H1 (cell line): Measurements from ENCODE around the gene BAZ2A. TPM values are rescaled to one million over a fixed set of nuclear protein-coding genes. Genes with fewer than 3 reads are reported as not detected.

Experiments used
- CTCF ChIA-PET: fragments of 300-600 bp; sonication (Branson Sonifier 250); formaldehyde crosslinking; loops from one replicate; lab custom pipeline; 2021; ENCODE audit not compliant: partially characterized antibody; lab: Charles Lee
- POLR2A ChIA-PET: fragments of 300-600 bp; sonication (Branson Sonifier 250); formaldehyde crosslinking; loops from one replicate; lab custom pipeline; 2021; ENCODE audit warnings: inconsistent platforms; ENCODE audit not compliant: partially characterized antibody; lab: Charles Lee
- DNase-seq, 2 experiments: peaks; one replicate each; pipeline versions ENCODE4 v3.0.0 to v3.0.0-alpha.2; 2010 to 2022; ENCODE audit warnings: low spot score in 2 of 2, low read depth in 1 of 2, mixed read lengths in 1 of 2
- FAIRE-seq: peaks from 2 replicates; lab custom pipeline; 2011; peaks lifted over from hg19 to GRCh38; lab: Jason Lieb, UNC
- H2AFZ ChIP-seq: 2 replicates; pipeline ENCODE4 v1.8.1; 2012; ENCODE audit warnings: low read length, inconsistent platforms
- H2AK5ac ChIP-seq: 2 replicates; pipeline ENCODE4 v1.6.1; 2013; ENCODE audit warnings: low read depth, low read length
- H2BK120ac ChIP-seq: replicated peaks from 2 replicates; pipeline ENCODE3; 2013; ENCODE audit warnings: low read depth, low read length, inconsistent platforms
- H2BK12ac ChIP-seq: 2 replicates; pipeline ENCODE4 v1.6.1; 2013; ENCODE audit warnings: low read depth, low read length
- H2BK15ac ChIP-seq: 2 replicates; pipeline ENCODE4 v1.6.1; 2013; ENCODE audit warnings: low read length
- H2BK20ac ChIP-seq: 2 replicates; pipeline ENCODE4 v1.6.1; 2013; ENCODE audit warnings: low read length
- H2BK5ac ChIP-seq: 2 replicates; pipeline ENCODE4 v1.6.1; 2013; ENCODE audit warnings: low read depth, low read length
- H3K14ac ChIP-seq: 2 replicates; pipeline ENCODE4 v1.6.1; 2013; ENCODE audit warnings: inconsistent platforms; ENCODE audit not compliant: insufficient read length
- H3K18ac ChIP-seq: 2 replicates; pipeline ENCODE4 v1.6.1; 2013; ENCODE audit warnings: low read length; ENCODE audit errors: extremely low read depth
- H3K23ac ChIP-seq: 2 replicates; pipeline ENCODE4 v1.6.1; 2013; ENCODE audit warnings: inconsistent platforms; ENCODE audit not compliant: insufficient read length
- H3K23me2 ChIP-seq: 2 replicates; pipeline ENCODE4 v1.6.1; 2013; ENCODE audit warnings: low read depth, low read length
- H3K27ac ChIP-seq: 2 replicates; pipeline ENCODE4 v1.6.1; 2011; ENCODE audit warnings: low read depth, low read length, inconsistent platforms
- H3K27me3 ChIP-seq, 4 experiments: replicated peaks in 1 of 4; 1 replicate in 1 of 4; 2 replicates in 3 of 4; pipeline versions ENCODE4 v1.6.1 to v1.8.1; 2011 to 2013; ENCODE audit warnings: low read length in 3 of 4, mild to moderate bottlenecking in 3 of 4, inconsistent platforms in 2 of 4, mixed read lengths in 2 of 4, moderate library complexity in 1 of 4; ENCODE audit not compliant: control insufficient read depth in 3 of 4, insufficient read depth in 3 of 4; ENCODE audit errors: extremely low read depth in 1 of 4
- H3K36me3 ChIP-seq, 4 experiments: 2 replicates each; pipeline versions ENCODE4 v1.6.1 to v1.8.1; 2011 to 2013; ENCODE audit warnings: mild to moderate bottlenecking in 4 of 4, low read length in 3 of 4, moderate library complexity in 2 of 4, control low read depth in 1 of 4, inconsistent platforms in 1 of 4; ENCODE audit not compliant: insufficient read depth in 4 of 4, control insufficient read depth in 2 of 4
- H3K4ac ChIP-seq: replicated peaks from 2 replicates; pipeline ENCODE3; 2013; ENCODE audit warnings: low read length, low read depth, mixed read lengths, inconsistent platforms; ENCODE audit not compliant: insufficient read length
- H3K4me1 ChIP-seq, 4 experiments: replicated peaks in 1 of 4; 1 replicate in 1 of 4; 2 replicates in 3 of 4; pipeline versions ENCODE4 v1.6.1 to v1.8.1; 2011 to 2013; ENCODE audit warnings: low read length in 3 of 4, inconsistent platforms in 2 of 4, mixed read lengths in 1 of 4; ENCODE audit not compliant: insufficient read depth in 4 of 4, control insufficient read depth in 3 of 4
- H3K4me2 ChIP-seq, 2 experiments: 2 replicates each; pipeline versions ENCODE4 v1.6.1 to v1.8.1; 2011 to 2013; ENCODE audit warnings: low read depth in 2 of 2, low read length in 2 of 2, control low read depth in 1 of 2, inconsistent platforms in 1 of 2, mild to moderate bottlenecking in 1 of 2; ENCODE audit not compliant: insufficient read depth in 1 of 2
- H3K4me3 ChIP-seq, 4 experiments: fragments of 200-600, 300-600 bp in 1 of 4; sonication (generic), shearing (Covaris generic), sonication (Bioruptor Twin) in 1 of 4; 2 replicates each; pipeline versions ENCODE4 v1.5.1 to v1.8.1; 2011 to 2016; ENCODE audit warnings: low read length in 4 of 4, low read depth in 3 of 4, control low read depth in 2 of 4, inconsistent platforms in 2 of 4, mild to moderate bottlenecking in 2 of 4, mixed read lengths in 1 of 4, moderate library complexity in 1 of 4; ENCODE audit not compliant: insufficient read depth in 2 of 4; ENCODE audit errors: extremely low read depth in 1 of 4
- H3K56ac ChIP-seq: replicated peaks from 2 replicates; pipeline ENCODE3; 2013; ENCODE audit warnings: low read depth, mild to moderate bottlenecking, mixed read lengths, low read length, inconsistent platforms; ENCODE audit not compliant: insufficient read length
- H3K79me1 ChIP-seq: 2 replicates; pipeline ENCODE4 v1.6.1; 2013; ENCODE audit warnings: low read depth, low read length, control low read depth
- H3K79me2 ChIP-seq, 2 experiments: 2 replicates each; pipeline versions ENCODE4 v1.6.1 to v1.8.1; 2012 to 2013; ENCODE audit warnings: low read length in 2 of 2, mild to moderate bottlenecking in 2 of 2, inconsistent platforms in 1 of 2; ENCODE audit not compliant: insufficient read depth in 2 of 2, control insufficient read depth in 1 of 2
- H3K9ac ChIP-seq, 4 experiments: replicated peaks in 1 of 4; 1 replicate in 1 of 4; 2 replicates in 3 of 4; pipeline versions ENCODE4 v1.6.1 to v1.8.1; 2011 to 2013; ENCODE audit warnings: low read depth in 3 of 4, low read length in 3 of 4, control low read depth in 2 of 4, mild to moderate bottlenecking in 2 of 4, moderate library complexity in 2 of 4, inconsistent platforms in 1 of 4; ENCODE audit errors: extremely low read depth in 1 of 4
- H3K9me3 ChIP-seq, 2 experiments: 2 replicates each; pipeline versions ENCODE4 v1.6.1 to v1.8.1; 2012 to 2013; ENCODE audit warnings: mild to moderate bottlenecking in 2 of 2, moderate library complexity in 2 of 2, control low read depth in 1 of 2, inconsistent platforms in 1 of 2, low read depth in 1 of 2, low read length in 1 of 2, mixed read lengths in 1 of 2; ENCODE audit not compliant: insufficient read depth in 2 of 2
- H4K20me1 ChIP-seq, 2 experiments: replicated peaks in 1 of 2; 2 replicates each; pipeline versions ENCODE3 to v1.8.1; 2011 to 2013; ENCODE audit warnings: inconsistent platforms in 2 of 2, low read length in 2 of 2, mild to moderate bottlenecking in 1 of 2; ENCODE audit not compliant: insufficient read depth in 2 of 2, control insufficient read depth in 1 of 2
- H4K5ac ChIP-seq: 2 replicates; pipeline ENCODE4 v1.6.1; 2013; ENCODE audit warnings: low read length, low read depth, mixed read lengths, inconsistent platforms; ENCODE audit not compliant: insufficient read length
- H4K8ac ChIP-seq: 2 replicates; pipeline ENCODE4 v1.8.0; 2013; ENCODE audit warnings: mild to moderate bottlenecking, moderate library complexity, low read length, inconsistent platforms; ENCODE audit not compliant: insufficient read depth; ENCODE audit errors: extremely low read depth
- H4K91ac ChIP-seq: replicated peaks from 2 replicates; pipeline ENCODE3; 2013; ENCODE audit warnings: low read length, mixed read lengths, inconsistent platforms; ENCODE audit not compliant: insufficient read length
- FOSL1 ChIP-seq: IDR thresholded peaks from 2 replicates; pipeline ENCODE4 v1.6.1; 2011; ENCODE audit warnings: mild to moderate bottlenecking, low read depth, low read length, moderate library complexity; ENCODE audit not compliant: insufficient read depth
- TCF12 ChIP-seq: IDR thresholded peaks from 2 replicates; pipeline ENCODE4 v1.6.1; 2011; ENCODE audit warnings: low read depth, mild to moderate bottlenecking, low read length
- polyA plus RNA-seq, 7 experiments: library from polyadenylated mRNA; depleted of rRNA in 3 of 7; stranded (reverse) in 5 of 7; unstranded in 2 of 7; fragments of >200 nt in 5 of 7; fragments of 200-250 nt in 2 of 7; gene quantifications; 1 replicate in 5 of 7; 2 replicates in 1 of 7; 4 replicates in 1 of 7; pipeline versions ENCODE4 v1.2.1 to v1.2.3, GENCODE V29; 2011 to 2013; ENCODE audit warnings: missing spikeins in 2 of 7, mixed read lengths in 2 of 7
- total RNA-seq: library from RNA; stranded (reverse); fragmentation: NEBNext Ultra II Directional; extraction: Animal tissue kit (Norgen Biotek cat#: 25700); gene quantifications from 2 replicates; pipeline ENCODE4 v1.2.1, GENCODE V29; 2021

Gene BAZ2A
- total and polyA plus RNA-seq, 2 of the 8 experiments (the other 6 are each of a cell fraction or from before 2014, with no cell fraction given), result 52.0 to 110 TPM

DNA sequence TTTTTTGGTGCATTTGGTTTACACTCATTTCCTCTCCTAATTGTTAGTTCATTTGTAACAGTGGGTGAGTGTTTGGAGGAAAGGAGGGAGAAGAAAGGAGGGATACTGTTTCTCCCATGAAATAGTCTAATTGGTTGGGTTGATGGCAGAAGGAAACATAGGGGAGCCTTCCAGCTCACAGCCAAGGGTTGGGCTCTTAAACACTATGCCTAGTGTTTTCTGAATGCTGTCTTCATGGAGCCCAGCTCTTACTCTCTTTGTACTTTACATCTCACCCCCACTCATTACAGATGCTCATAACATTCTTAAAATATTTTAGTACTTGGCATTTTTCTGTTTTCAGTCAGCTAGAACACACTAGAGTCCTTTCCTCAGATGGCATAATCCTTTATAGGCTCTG lies 38.2 kb downstream of the BAZ2A start:
- no peak overlapping the region for H3K27ac ChIP-seq
- H3K4me1 ChIP-seq, result peaks cover 7 to 16% (median 10%) of the 10 kb centered on the region in 4 experiments; a peak in 6 of 7 replicates
- no peak overlapping the region for H4K5ac ChIP-seq
- H2BK12ac ChIP-seq, result no peak overlapping the region
- H3K23me2 ChIP-seq, result no peaks in the 10 kb centered on the region
- H3K9me3 ChIP-seq, result no peaks in the 10 kb centered on the region
- no peak overlapping the region for H2AFZ ChIP-seq
- no peaks in the 10 kb centered on the region for H3K79me1 ChIP-seq
- POLR2A ChIA-PET, result interaction anchor here (1.0 to 2.9 kb wide), 5 partner anchors 10 to 75 kb away, joined by 3 to 10 read pairs (median 7); no protein-coding TSS in a partner anchor
- H4K20me1 ChIP-seq, result peaks cover 0 to 2% of the 10 kb centered on the region in 2 experiments
- H3K4me2 ChIP-seq, result no peak overlapping the region
- no peaks in the 10 kb centered on the region for H3K27me3 ChIP-seq
- H4K8ac ChIP-seq, result no peak overlapping the region
- peaks cover 0 to 6% (median 3%) of the 10 kb centered on the region in 4 experiments; a peak in 5 of 8 replicates for H3K36me3 ChIP-seq
- no peak overlapping the region for H2BK120ac ChIP-seq
- H3K18ac ChIP-seq, result no peak overlapping the region
- H2AK5ac ChIP-seq, result no peak overlapping the region
- no peak overlapping the region for H3K23ac ChIP-seq
- no peak for FAIRE-seq
- H3K4ac ChIP-seq, result no peak overlapping the region
- no peak for DNase-seq
- no peak overlapping the region for H3K9ac ChIP-seq
- no peak overlapping the region for H2BK20ac ChIP-seq
- TF ChIP-seq TCF12 (no peak), FOSL1 (no peak)
- no peak overlapping the region for H3K4me3 ChIP-seq
- no peak overlapping the region for H2BK5ac ChIP-seq
- no peaks in the 10 kb centered on the region for H3K79me2 ChIP-seq
- H3K14ac ChIP-seq, result no peak overlapping the region
- CTCF ChIA-PET, result interaction anchor here (0.7 to 15.9 kb wide), 14 partner anchors 9 to 623 kb away, joined by 3 to 279 read pairs (median 6); partner anchors contain the start of gene RBMS2
- H4K91ac ChIP-seq, result no peak overlapping the region
- H2BK15ac ChIP-seq, result no peak overlapping the region
- no peak overlapping the region for H3K56ac ChIP-seq
